Measurements from ENCODE around the gene MED12L. TPM values are rescaled to one million over a fixed set of nuclear protein-coding genes. Genes with fewer than 3 reads are reported as not detected.
"Not testable (repeated sequence)": the region's sequence is repeated elsewhere in the genome, so short reads cannot be mapped to it uniquely, and the experiment has no call there.

The MED12L gene
- total and polyA plus RNA-seq, 9 donors, result 0.15 to 2.4 (median 0.75) TPM

- no peaks in the 10 kb centered on the region for H3K27me3 ChIP-seq
- no peak within 1 kb of the TSS for H3K27ac ChIP-seq
- no peaks in the 10 kb centered on the region for H3K9me3 ChIP-seq
- TF ChIP-seq CTCF (IDR thresholded peaks at IDR 0.05) (no peak), POLR2A (IDR thresholded peaks at IDR 0.05) (no peak), EP300 (IDR thresholded peaks at IDR 0.05) (no peak)
- intact Hi-C loops (cut with DNase I), result no loop called here
- H3K4me3 ChIP-seq, result peak within 1 kb of the TSS; percentile 25
- H3K4me1 ChIP-seq (ENCODE audit: insufficient read depth), result no peaks in the 10 kb centered on the region
- H3K36me3 ChIP-seq, result no peaks in the 10 kb centered on the region
- WGBS, 3 donors, result 93 to 94% (median 93%) methylated on average over 4 of the region's 4 CpGs
- DNase-seq, result no peak
Observed at GRCh38 chr3:151384741-151385174, 299.3 kb downstream of the MED12L start, which contains the start of gene P2RY12. TSS of gene P2RY12 (minus strand) at chr3:151384753. CDS start at chr3:151338845, 45,908 bp downstream.

- DNase-seq, result no peak
- no peak for TF ChIP-seq CTCF (IDR thresholded peaks at IDR 0.05)
- no peak for TF ChIP-seq POLR2A (IDR thresholded peaks at IDR 0.05)
- no peak for TF ChIP-seq EP300 (IDR thresholded peaks at IDR 0.05)
- Histone ChIP-seq H3K27ac (no peak overlapping the region), H3K36me3 (no peaks in the 10 kb centered on the region), H3K9me3 (no peaks in the 10 kb centered on the region), H3K27me3 (no peaks in the 10 kb centered on the region), H3K4me3 (no peak overlapping the region), H3K4me1 (ENCODE audit: insufficient read depth) (no peaks in the 10 kb centered on the region)
- intact Hi-C loops (cut with DNase I), result no loop called here
- 84 to 93% (median 88%) methylated on average over 4 of the region's 4 CpGs for WGBS, 3 donors
Observed at GRCh38 chr3:151386056-151386455, 300.6 kb downstream of the MED12L start.

GRCh38 chr3:151387432-151387831 is 302.0 kb downstream of the MED12L start:
- Histone ChIP-seq H3K36me3 (no peaks in the 10 kb centered on the region), H3K4me3 (no peak overlapping the region), H3K4me1 (ENCODE audit: insufficient read depth) (no peaks in the 10 kb centered on the region), H3K9me3 (no peaks in the 10 kb centered on the region), H3K27ac (no peak overlapping the region), H3K27me3 (no peaks in the 10 kb centered on the region)
- no peak for TF ChIP-seq EP300 (IDR thresholded peaks at IDR 0.05)
- no peak for TF ChIP-seq POLR2A (IDR thresholded peaks at IDR 0.05)
- no peak for TF ChIP-seq CTCF (IDR thresholded peaks at IDR 0.05)
- no peak for DNase-seq
- WGBS, 3 donors, result 90 to 93% (median 91%) methylated on average over 5 of the region's 5 CpGs
- intact Hi-C loops (cut with DNase I), result no loop called here

- H3K27ac ChIP-seq, result no peak overlapping the region
- H3K27me3 ChIP-seq, result no peaks in the 10 kb centered on the region
- no peaks in the 10 kb centered on the region for H3K9me3 ChIP-seq
- no peaks in the 10 kb centered on the region for H3K36me3 ChIP-seq
- intact Hi-C loops (cut with DNase I), result no loop called here
- no peak for DNase-seq
- H3K4me1 ChIP-seq (ENCODE audit: insufficient read depth), result no peaks in the 10 kb centered on the region
- H3K4me3 ChIP-seq, result no peak overlapping the region
- no peak for TF ChIP-seq EP300 (IDR thresholded peaks at IDR 0.05)
- 94 to 96% (median 94%) methylated on average over 9 of the region's 9 CpGs for WGBS, 3 donors
Observed at GRCh38 chr3:151387842-151388241, 302.4 kb downstream of the MED12L start.

- H3K36me3 ChIP-seq, result no peaks in the 10 kb centered on the region
- H3K9me3 ChIP-seq, result no peaks in the 10 kb centered on the region
- TF ChIP-seq CTCF (IDR thresholded peaks at IDR 0.05), result no peak
- TF ChIP-seq POLR2A (IDR thresholded peaks at IDR 0.05), result no peak
- no peak for TF ChIP-seq EP300 (IDR thresholded peaks at IDR 0.05)
- DNase-seq, result no peak
- no peaks in the 10 kb centered on the region for H3K27me3 ChIP-seq
- H3K4me1 ChIP-seq (ENCODE audit: insufficient read depth), result no peaks in the 10 kb centered on the region
- WGBS, 3 donors, result 70 to 85% (median 80%) methylated on average over 2 of the region's 2 CpGs
- no peak overlapping the region for H3K4me3 ChIP-seq
- H3K27ac ChIP-seq, result no peak overlapping the region
- intact Hi-C loops (cut with DNase I), result no loop called here
Observed at GRCh38 chr3:151391720-151392119, 306.3 kb downstream of the MED12L start.

- H3K36me3 ChIP-seq; H3K9me3 ChIP-seq; H3K27ac ChIP-seq; H3K4me3 ChIP-seq; DNase-seq; H3K27me3 ChIP-seq; intact Hi-C loops (cut with DNase I); H3K4me1 ChIP-seq (ENCODE audit: insufficient read depth): not testable (repeated sequence)
- 87 to 98% (median 98%) methylated on average over 3 of the region's 3 CpGs for WGBS, 3 donors
Observed at GRCh38 chr3:151392191-151392590, 306.7 kb downstream of the MED12L start.

Data from ovary (tissue), 9 donors.